ENCODE data around the gene PAFAH1B2. TPM values are rescaled to one million over a fixed set of nuclear protein-coding genes. Genes with fewer than 3 reads are reported as not detected.

Gene PAFAH1B2
- total RNA-seq, 6 donors from 2014 or later = 63.9 to 101 (median 81.3) TPM

DNA sequence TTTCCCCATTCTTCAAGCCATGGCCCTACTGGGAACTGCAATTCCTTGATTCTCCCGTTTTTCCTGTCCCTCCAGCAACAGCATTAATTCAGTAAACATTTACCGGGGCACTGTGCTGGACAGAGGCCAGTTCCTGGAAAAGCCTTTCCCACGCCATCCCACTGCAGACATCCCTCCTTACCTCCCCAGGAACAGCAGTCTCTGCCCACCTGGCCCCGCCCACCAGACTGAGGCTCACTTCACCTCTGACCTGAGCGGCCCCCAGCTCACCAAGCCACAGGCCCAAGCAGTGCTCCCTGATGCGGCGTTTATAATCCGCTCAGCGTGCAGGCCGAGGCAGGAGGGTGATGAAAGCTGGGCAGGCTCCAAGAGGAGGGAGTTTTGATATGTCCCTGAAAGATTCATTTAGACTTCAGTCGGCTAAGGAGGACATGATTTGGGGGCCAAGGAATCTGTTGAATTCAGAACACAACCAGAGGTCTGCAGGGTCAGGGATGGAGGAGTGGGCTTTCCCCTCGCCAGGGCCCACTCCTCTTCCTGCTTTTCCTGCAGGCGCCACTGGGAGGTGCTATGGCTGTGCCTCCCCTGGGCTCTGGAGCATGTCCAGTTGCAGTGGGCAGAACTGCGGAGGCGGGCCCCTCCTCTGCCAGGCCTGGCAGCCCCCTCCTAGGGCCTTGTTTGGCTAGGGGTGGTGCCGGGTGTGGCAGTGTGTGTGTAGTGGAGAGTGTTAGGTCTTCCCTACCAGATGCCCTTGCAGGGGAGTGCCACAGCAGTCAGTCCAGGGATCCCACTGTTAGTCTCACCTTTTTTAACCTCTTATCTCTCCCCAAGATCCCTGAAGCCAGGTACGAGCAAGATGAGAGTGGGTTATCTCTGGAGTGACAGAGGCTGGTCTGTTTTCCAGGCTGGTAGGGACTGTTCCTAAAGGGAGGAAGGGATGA, 53.7 kb downstream of the PAFAH1B2 start:
- Histone ChIP-seq H3K4me3 (peak overlapping the region in 1 of 4 donors; percentile 44), H3K4me1 (peaks cover 7 to 30% (median 17%) of the 10 kb centered on the region in 4 donors)
- 75 to 82% methylated on average over 7 to 17 of the region's 17 CpGs for WGBS, 2 donors

DNA sequence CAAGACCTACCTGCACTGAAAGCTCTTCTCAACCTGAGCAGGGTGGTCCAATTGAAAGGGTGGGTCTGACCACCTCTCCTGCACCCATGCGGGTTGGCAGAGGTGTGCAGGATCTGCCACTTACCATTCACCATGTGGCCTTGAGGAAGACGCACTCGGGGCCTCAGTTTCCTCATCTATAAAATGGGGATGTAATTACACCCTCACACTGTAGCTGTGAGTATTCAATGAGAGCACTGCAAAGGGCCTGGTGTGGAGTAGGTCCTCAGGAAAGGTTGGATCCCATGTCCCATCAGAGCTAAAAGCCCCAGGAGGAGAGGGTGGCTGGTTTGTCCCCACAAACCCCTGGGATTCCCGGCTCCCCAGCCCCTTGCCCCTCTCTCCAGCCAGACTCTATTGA, 54.5 kb downstream of the PAFAH1B2 start:
- Histone ChIP-seq H3K36me3 (peaks cover 0 to 35% (median 18%) of the 10 kb centered on the region in 4 donors), H3K4me1 (peaks cover 7 to 30% (median 17%) of the 10 kb centered on the region in 4 donors), H3K9me3 (no peaks in the 10 kb centered on the region), H3K27me3 (no peaks in the 10 kb centered on the region), H3K4me3 (peak overlapping the region in 3 of 4 donors; percentile 39 to 44 (median 40)), H3K27ac (peak overlapping the region; percentile 27 to 81 (median 74))
- ATAC-seq (ENCODE audit: low FRiP score in 2 of 2) (no peak), DNase-seq (no peak)
- WGBS, 2 donors = 63% methylated on average over 4 of the region's 4 CpGs; no CpG with 5 or more reads in 1 of the 2 donors
- TF ChIP-seq POLR2A (IDR thresholded peaks at IDR 0.05) = no peak
- TF ChIP-seq POLR2AphosphoS5 (IDR thresholded peaks at IDR 0.05) = no peak
- TF ChIP-seq, protein P1, sequence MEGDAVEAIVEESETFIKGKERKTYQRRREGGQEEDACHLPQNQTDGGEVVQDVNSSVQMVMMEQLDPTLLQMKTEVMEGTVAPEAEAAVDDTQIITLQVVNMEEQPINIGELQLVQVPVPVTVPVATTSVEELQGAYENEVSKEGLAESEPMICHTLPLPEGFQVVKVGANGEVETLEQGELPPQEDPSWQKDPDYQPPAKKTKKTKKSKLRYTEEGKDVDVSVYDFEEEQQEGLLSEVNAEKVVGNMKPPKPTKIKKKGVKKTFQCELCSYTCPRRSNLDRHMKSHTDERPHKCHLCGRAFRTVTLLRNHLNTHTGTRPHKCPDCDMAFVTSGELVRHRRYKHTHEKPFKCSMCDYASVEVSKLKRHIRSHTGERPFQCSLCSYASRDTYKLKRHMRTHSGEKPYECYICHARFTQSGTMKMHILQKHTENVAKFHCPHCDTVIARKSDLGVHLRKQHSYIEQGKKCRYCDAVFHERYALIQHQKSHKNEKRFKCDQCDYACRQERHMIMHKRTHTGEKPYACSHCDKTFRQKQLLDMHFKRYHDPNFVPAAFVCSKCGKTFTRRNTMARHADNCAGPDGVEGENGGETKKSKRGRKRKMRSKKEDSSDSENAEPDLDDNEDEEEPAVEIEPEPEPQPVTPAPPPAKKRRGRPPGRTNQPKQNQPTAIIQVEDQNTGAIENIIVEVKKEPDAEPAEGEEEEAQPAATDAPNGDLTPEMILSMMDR (IDR thresholded peaks at IDR 0.05) = no peak
- TF ChIP-seq EP300 (IDR thresholded peaks at IDR 0.05) = no peak

More for the DNA sequence above, 53.7 kb downstream of the PAFAH1B2 start:
- Histone ChIP-seq H3K9me3 (no peaks in the 10 kb centered on the region), H3K36me3 (peaks cover 0 to 35% (median 25%) of the 10 kb centered on the region in 4 donors), H3K27ac (peak overlapping the region; percentile 27 to 81 (median 74)), H3K27me3 (no peaks in the 10 kb centered on the region)
- DNase-seq (peak in 1 of 2 donors; percentile 58), ATAC-seq (ENCODE audit: low FRiP score in 2 of 2) (no peak)
- TF ChIP-seq, protein P1 (IDR thresholded peaks at IDR 0.05) = peak; percentile 14 to 35 (median 23)
- TF ChIP-seq EP300 (IDR thresholded peaks at IDR 0.05) (no peak), POLR2AphosphoS5 (IDR thresholded peaks at IDR 0.05) (no peak), POLR2A (IDR thresholded peaks at IDR 0.05) (no peak)

DNA sequence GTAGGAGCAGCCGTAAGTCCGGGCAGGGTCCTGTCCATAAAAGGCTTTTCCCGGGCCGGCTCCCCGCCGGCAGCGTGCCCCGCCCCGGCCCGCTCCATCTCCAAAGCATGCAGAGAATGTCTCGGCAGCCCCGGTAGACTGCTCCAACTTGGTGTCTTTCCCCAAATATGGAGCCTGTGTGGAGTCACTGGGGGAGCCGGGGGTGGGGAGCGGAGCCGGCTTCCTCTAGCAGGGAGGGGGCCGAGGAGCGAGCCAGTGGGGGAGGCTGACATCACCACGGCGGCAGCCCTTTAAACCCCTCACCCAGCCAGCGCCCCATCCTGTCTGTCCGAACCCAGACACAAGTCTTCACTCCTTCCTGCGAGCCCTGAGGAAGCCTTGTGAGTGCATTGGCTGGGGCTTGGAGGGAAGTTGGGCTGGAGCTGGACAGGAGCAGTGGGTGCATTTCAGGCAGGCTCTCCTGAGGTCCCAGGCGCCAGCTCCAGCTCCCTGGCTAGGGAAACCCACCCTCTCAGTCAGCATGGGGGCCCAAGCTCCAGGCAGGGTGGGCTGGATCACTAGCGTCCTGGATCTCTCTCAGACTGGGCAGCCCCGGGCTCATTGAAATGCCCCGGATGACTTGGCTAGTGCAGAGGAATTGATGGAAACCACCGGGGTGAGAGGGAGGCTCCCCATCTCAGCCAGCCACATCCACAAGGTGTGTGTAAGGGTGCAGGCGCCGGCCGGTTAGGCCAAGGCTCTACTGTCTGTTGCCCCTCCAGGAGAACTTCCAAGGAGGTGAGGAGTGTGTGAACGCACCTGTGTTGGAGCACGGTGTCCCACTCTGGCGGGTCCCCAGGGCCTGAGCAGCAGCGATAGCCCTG, 55.2 kb downstream of the PAFAH1B2 start, which contains the start of gene TAGLN:
Gene TAGLN, plus strand, starts transcription at position 318 of the 863 bp plus-strand sequence. CDS start 3,644 bp downstream, outside the sequence.
- Histone ChIP-seq H3K4me1 (peaks cover 7 to 30% (median 18%) of the 10 kb centered on the region in 4 donors), H3K4me3 (peak within 1 kb of the TSS; percentile 29 to 44 (median 40)), H3K9me3 (no peaks in the 10 kb centered on the region), H3K27me3 (no peaks in the 10 kb centered on the region), H3K36me3 (peaks cover 0 to 35% (median 19%) of the 10 kb centered on the region in 4 donors), H3K27ac (peak within 1 kb of the TSS; percentile 60 to 81 (median 74))
- 36 to 49% methylated on average over 7 to 30 of the region's 34 CpGs for WGBS, 2 donors
- DNase-seq (peak; percentile 57 to 92), ATAC-seq (ENCODE audit: low FRiP score in 2 of 2) (peak; percentile 76 to 88)
- TF ChIP-seq POLR2AphosphoS5 (IDR thresholded peaks at IDR 0.05) = peak; percentile 50 to 61
- TF ChIP-seq EP300 (IDR thresholded peaks at IDR 0.05) = no peak
- TF ChIP-seq, protein P1 (IDR thresholded peaks at IDR 0.05) = no peak
- TF ChIP-seq POLR2A (IDR thresholded peaks at IDR 0.05) = peak in 2 of 4 donors; percentile 38 to 43

DNA sequence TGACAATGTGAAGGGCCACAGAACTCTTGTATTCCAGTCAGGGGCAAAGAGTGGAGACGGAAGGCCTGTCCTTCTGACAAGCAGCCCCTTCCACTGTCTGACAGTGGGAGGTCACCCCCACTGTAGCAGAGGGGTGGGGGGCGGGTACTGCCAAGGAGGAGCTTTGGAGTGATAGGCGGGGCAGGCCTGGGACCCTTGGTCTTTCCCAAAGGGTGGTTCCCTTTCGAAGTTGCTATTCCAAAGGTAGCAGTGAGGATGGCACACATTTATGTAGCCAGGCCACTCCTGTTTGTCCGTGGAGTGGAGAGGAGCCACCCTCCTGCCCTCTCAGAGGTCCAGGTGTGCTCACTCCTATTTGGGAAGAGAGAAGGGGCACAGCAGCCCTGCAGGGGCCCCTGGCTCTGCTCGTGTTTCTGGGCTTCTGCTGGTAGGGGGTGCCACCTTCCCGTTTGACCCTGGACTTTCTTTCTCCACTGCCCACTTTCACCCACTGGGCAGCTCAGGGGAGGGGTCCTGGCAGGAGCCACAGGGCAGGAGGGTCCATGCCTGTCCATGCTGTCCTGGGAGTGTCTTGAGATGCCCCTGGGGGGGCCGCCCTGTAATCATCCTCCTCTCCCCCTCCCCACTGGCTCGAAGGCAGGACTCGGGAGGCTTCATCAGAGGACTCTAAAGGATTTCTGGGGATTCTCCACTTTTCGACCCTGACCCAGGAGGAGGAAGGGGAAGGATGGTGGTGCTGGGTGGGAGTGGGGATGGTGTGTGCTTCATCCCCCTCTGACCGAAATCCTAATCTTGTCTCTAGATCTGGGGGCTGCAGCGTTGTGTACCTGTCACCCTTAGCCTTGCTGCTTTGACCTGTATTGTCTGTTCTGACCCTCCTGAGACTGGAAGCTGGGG, 56.1 kb downstream of the PAFAH1B2 start:
- no peak for TF ChIP-seq POLR2AphosphoS5 (IDR thresholded peaks at IDR 0.05)
- TF ChIP-seq POLR2A (IDR thresholded peaks at IDR 0.05) = no peak
- TF ChIP-seq, protein P1 (IDR thresholded peaks at IDR 0.05) = no peak
- no peak for TF ChIP-seq EP300 (IDR thresholded peaks at IDR 0.05)
- Histone ChIP-seq H3K27ac (peak overlapping the region; percentile 60 to 81 (median 74)), H3K9me3 (no peaks in the 10 kb centered on the region), H3K36me3 (peaks cover 0 to 42% (median 25%) of the 10 kb centered on the region in 4 donors), H3K4me3 (peak overlapping the region; percentile 29 to 44 (median 40)), H3K27me3 (no peaks in the 10 kb centered on the region), H3K4me1 (peaks cover 7 to 30% (median 19%) of the 10 kb centered on the region in 4 donors)
- no peak for ATAC-seq (ENCODE audit: low FRiP score in 2 of 2)
- DNase-seq = peak in 1 of 2 donors; percentile 45
- 58 to 67% methylated on average over 8 to 13 of the region's 13 CpGs for WGBS, 2 donors
